ENCODE results near the gene GSG1L.

Gene GSG1L

DNA sequence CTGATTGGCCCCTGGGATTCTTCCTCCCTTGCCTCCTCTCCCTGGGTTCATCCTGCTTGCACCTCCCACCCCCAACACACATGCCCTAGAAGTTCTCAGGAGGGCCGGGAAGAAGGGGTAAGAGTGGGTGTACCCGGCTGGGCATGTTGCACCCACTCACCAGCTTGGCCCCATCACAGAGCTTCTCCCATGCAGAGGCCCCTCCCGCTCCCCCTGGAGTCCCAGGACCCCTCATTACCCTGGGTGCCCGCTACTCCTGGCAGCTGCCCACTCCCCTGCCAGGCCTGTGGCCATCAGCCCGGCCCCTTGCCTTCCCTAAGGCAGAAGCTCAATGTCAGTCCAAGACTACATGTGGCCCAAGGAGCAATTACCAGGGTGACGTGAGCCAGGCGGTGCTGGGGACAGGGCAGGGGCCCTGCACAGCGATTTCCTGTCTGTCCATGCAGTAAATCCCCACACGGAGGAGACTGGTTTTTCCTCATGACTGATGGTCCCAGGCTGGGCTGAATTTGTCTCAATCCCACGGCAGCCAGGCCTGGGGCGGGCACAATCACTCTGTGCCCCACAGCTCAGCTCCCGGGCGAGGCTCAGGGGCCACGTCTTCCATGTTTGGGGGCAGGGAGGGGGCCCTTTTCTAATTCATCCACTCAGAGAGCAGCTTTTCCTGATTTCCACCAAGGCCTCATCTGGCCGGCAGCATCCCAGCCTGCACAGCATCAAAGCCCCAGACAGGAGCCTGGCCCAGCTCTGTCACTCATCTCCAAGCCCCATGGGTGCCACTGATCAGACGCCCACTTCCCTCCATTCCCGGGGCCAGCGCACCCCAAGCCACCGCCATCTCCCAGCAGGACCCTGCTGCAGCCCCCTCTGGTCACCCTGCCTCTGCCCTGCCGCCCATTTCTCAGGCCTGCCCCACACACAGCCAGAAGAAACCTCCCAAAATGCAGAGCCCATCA is 278.9 kb downstream of the GSG1L start:
- Mint-ChIP-seq H3K27me3 (no peaks in the 10 kb centered on the region), H3K9me3 (no peaks in the 10 kb centered on the region), H3K27ac (no peak overlapping the region), H3K4me1 (ENCODE audit: low read depth in 2 of 2) (no peaks in the 10 kb centered on the region), H3K4me3 (no peak overlapping the region), H3K36me3 (ENCODE audit: insufficient read depth) (peaks cover 3% of the 10 kb centered on the region)
- ATAC-seq (replicated peaks) (no peak), DNase-seq (no peak)

GRCh38 chr16:27781981-27782880 is 281.3 kb downstream of the GSG1L start:
- peaks cover 3% of the 10 kb centered on the region for H3K36me3 Mint-ChIP-seq (ENCODE audit: insufficient read depth)
- H3K9me3 Mint-ChIP-seq: no peaks in the 10 kb centered on the region
- ATAC-seq (replicated peaks) (no peak), DNase-seq (no peak)
- no peak overlapping the region for H3K27ac Mint-ChIP-seq
- H3K27me3 Mint-ChIP-seq: no peaks in the 10 kb centered on the region
- H3K4me3 Mint-ChIP-seq: no peak overlapping the region
- H3K4me1 Mint-ChIP-seq (ENCODE audit: low read depth in 2 of 2): no peaks in the 10 kb centered on the region

GRCh38 chr16:27781195-27781524 is 282.4 kb downstream of the GSG1L start:
- peaks cover 3% of the 10 kb centered on the region for H3K36me3 Mint-ChIP-seq (ENCODE audit: insufficient read depth)
- no peak for ATAC-seq (replicated peaks)
- no peak overlapping the region for H3K27ac Mint-ChIP-seq
- H3K4me3 Mint-ChIP-seq: no peak overlapping the region
- H3K4me1 Mint-ChIP-seq (ENCODE audit: low read depth in 2 of 2): no peaks in the 10 kb centered on the region
- H3K27me3 Mint-ChIP-seq: no peaks in the 10 kb centered on the region
- DNase-seq: no peak
- H3K9me3 Mint-ChIP-seq: no peaks in the 10 kb centered on the region

DNA sequence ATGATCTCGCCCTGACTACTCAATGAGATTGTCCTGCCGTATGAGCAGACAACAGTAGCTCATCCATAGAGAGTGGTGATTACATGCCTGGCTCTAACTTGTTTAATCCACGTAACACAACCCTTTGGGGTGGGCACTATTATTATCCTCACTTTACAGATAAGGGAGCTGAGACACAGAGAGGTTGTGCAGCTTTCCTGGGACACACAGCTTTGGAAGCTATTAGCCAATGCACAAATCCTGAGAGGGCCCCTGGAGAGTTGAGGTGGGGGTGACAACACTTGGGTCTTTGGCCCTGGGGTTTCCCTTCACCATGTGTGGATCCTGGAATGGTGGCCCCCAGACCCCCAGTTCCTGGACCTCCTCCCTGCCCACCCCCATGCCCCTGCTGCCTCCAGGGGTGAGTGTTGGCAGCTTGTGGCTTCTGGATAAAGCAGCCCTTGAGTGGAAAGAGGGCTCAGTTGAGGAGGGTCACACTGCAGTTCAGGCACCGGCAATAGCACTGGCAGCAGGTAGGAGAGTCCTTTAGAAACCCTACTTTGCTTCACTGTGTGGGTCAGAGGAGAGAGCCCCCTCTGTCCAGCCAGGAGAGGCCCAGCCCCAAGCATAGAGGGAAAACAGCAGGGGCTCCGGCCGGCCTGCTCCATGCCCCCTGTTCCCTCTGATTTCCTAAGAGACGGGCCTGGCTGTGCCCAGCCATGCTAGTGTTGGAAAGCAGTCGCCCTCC is 282.9 kb downstream of the GSG1L start:
- Mint-ChIP-seq H3K9me3 (no peaks in the 10 kb centered on the region), H3K4me1 (ENCODE audit: low read depth in 2 of 2) (no peaks in the 10 kb centered on the region), H3K27me3 (no peaks in the 10 kb centered on the region), H3K36me3 (ENCODE audit: insufficient read depth) (peaks cover 3% of the 10 kb centered on the region), H3K27ac (no peak overlapping the region), H3K4me3 (no peak overlapping the region)
- no peak for DNase-seq
- no peak for ATAC-seq (replicated peaks)

DNA sequence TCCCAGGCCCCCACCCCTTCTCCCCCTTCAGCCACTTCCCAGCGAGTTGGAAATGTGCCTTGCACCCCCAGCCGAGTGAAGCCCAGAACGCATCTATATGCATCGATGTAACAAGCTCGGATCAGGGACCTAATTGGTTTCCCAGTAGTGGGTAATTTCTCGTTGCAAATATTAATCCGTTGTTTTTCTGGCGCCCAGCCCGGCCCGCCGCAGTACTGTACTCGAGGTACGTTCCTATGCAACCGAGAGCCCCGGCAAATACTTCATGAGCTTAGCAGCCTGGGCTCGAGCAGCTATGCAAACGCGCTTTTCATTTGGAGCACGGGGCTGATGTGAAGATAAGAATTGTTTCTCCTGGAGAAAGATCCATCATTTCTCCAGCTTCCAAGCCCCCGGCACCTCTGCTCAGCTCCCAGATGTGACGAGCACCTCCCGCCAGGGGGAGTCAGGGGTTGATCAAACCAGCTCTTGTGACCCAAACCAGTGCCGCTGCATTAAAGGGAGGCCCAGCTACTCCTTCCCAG is 283.8 kb downstream of the GSG1L start:
- no peak overlapping the region for H3K4me3 Mint-ChIP-seq
- no peaks in the 10 kb centered on the region for H3K9me3 Mint-ChIP-seq
- DNase-seq (no peak), ATAC-seq (replicated peaks) (no peak)
- no peak overlapping the region for H3K27ac Mint-ChIP-seq
- no peaks in the 10 kb centered on the region for H3K27me3 Mint-ChIP-seq
- peaks cover 3% of the 10 kb centered on the region for H3K36me3 Mint-ChIP-seq (ENCODE audit: insufficient read depth)
- H3K4me1 Mint-ChIP-seq (ENCODE audit: low read depth in 2 of 2): no peaks in the 10 kb centered on the region

- no peaks in the 10 kb centered on the region for H3K27me3 Mint-ChIP-seq
- no peak overlapping the region for H3K4me3 Mint-ChIP-seq
- DNase-seq: no peak
- no peaks in the 10 kb centered on the region for H3K9me3 Mint-ChIP-seq
- H3K4me1 Mint-ChIP-seq (ENCODE audit: low read depth in 2 of 2): no peaks in the 10 kb centered on the region
- no peak for ATAC-seq (replicated peaks)
- H3K36me3 Mint-ChIP-seq (ENCODE audit: insufficient read depth): peaks cover 3% of the 10 kb centered on the region
- no peak overlapping the region for H3K27ac Mint-ChIP-seq
These were observed 284.5 kb downstream of the GSG1L start for GRCh38 chr16:27778926-27779570.

DNA sequence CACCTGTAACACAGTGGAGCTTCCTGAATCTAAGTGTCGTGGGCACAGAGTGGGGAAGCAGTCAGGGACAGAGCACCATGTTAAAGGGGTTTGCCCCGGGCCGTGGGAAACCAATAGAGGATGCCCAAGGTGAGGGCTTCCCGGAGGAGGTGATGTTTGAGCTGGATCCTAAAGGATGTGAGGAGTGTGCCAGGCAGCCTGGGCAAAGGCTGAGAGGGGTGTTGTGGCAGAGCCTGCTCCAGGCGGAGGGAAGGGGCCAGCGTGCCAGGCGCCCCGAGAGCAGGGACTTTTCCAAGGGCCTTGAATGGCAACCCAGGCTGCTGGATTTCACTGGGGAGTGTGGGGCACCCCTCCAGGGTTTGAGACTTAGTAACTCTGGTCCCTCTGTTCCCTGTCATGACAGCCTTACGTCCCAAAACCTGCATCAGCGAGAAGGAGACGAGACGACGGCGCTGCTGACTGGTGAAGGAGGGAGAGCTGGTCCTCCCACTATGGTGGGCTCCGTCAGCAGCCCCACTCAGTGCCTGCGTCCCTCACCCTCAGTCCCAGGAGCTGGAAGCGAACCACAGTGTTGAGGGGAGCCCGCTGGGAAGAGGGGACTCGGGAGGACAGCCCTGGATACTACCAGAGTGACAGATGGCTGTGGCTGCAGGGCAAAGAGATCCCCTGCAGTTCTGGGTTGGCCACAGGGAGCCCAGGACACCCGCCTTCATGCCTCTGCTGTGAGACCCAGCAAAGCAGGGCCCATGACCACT is 285.2 kb downstream of the GSG1L start:
- Mint-ChIP-seq H3K9me3 (no peaks in the 10 kb centered on the region), H3K4me1 (ENCODE audit: low read depth in 2 of 2) (no peaks in the 10 kb centered on the region), H3K27me3 (no peaks in the 10 kb centered on the region), H3K27ac (no peak overlapping the region), H3K4me3 (no peak overlapping the region), H3K36me3 (ENCODE audit: insufficient read depth) (peaks cover 3% of the 10 kb centered on the region)
- DNase-seq (no peak), ATAC-seq (replicated peaks) (no peak)

DNA sequence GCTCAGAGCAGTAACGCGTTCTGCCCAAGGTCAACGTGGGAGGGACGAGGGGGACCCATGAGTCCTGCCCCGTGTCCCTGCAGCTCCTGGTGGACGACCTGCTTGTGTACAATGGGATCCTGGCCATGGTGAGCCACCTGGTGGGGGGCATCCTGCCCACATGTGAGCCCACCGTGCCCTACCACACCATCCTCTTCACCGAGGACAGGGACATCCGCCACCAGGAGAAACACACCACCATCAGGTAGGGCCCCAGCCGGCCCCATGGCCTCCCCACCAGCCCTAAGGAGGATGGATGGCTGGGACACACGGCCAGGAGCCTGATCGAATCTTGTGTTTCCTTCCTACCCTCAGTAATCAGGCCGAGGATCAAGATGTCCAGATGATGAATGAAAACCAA is 286.0 kb downstream of the GSG1L start:
- Mint-ChIP-seq H3K9me3 (no peaks in the 10 kb centered on the region), H3K36me3 (ENCODE audit: insufficient read depth) (no peaks in the 10 kb centered on the region), H3K4me3 (no peak overlapping the region), H3K27ac (no peak overlapping the region), H3K27me3 (no peaks in the 10 kb centered on the region), H3K4me1 (ENCODE audit: low read depth in 2 of 2) (no peaks in the 10 kb centered on the region)
- ATAC-seq (replicated peaks): no peak
- DNase-seq: no peak

GRCh38 chr16:27776556-27777225 is 286.8 kb downstream of the GSG1L start:
- no peaks in the 10 kb centered on the region for H3K4me1 Mint-ChIP-seq (ENCODE audit: low read depth in 2 of 2)
- DNase-seq (no peak), ATAC-seq (replicated peaks) (no peak)
- H3K4me3 Mint-ChIP-seq: no peak overlapping the region
- H3K27ac Mint-ChIP-seq: no peak overlapping the region
- no peaks in the 10 kb centered on the region for H3K27me3 Mint-ChIP-seq
- H3K36me3 Mint-ChIP-seq (ENCODE audit: insufficient read depth): no peaks in the 10 kb centered on the region
- H3K9me3 Mint-ChIP-seq: no peaks in the 10 kb centered on the region

GRCh38 chr16:27775254-27775653 is 288.3 kb downstream of the GSG1L start:
- no peaks in the 10 kb centered on the region for H3K4me1 Mint-ChIP-seq (ENCODE audit: low read depth in 2 of 2)

GRCh38 chr16:27774779-27775178 is 288.7 kb downstream of the GSG1L start:
- DNase-seq (no peak), ATAC-seq (replicated peaks) (no peak)
- Mint-ChIP-seq H3K4me3 (no peak overlapping the region), H3K27me3 (no peaks in the 10 kb centered on the region), H3K36me3 (ENCODE audit: insufficient read depth) (no peaks in the 10 kb centered on the region), H3K9me3 (no peaks in the 10 kb centered on the region), H3K4me1 (ENCODE audit: low read depth in 2 of 2) (no peaks in the 10 kb centered on the region), H3K27ac (no peak overlapping the region)

More at GRCh38 chr16:27775254-27775653, 288.3 kb downstream of the GSG1L start:
- ATAC-seq (replicated peaks): no peak
- no peak for DNase-seq
- H3K27me3 Mint-ChIP-seq: no peaks in the 10 kb centered on the region
- no peaks in the 10 kb centered on the region for H3K9me3 Mint-ChIP-seq
- H3K27ac Mint-ChIP-seq: no peak overlapping the region
- no peaks in the 10 kb centered on the region for H3K36me3 Mint-ChIP-seq (ENCODE audit: insufficient read depth)
- no peak overlapping the region for H3K4me3 Mint-ChIP-seq

- Mint-ChIP-seq H3K4me1 (ENCODE audit: low read depth in 2 of 2) (no peaks in the 10 kb centered on the region), H3K27ac (no peak overlapping the region), H3K4me3 (no peak overlapping the region), H3K27me3 (no peaks in the 10 kb centered on the region), H3K36me3 (ENCODE audit: insufficient read depth) (no peaks in the 10 kb centered on the region), H3K9me3 (no peaks in the 10 kb centered on the region)
- ATAC-seq (replicated peaks): no peak
- no peak for DNase-seq
These were observed 290.2 kb downstream of the GSG1L start for GRCh38 chr16:27773344-27773743.
